Measurements from ENCODE around the gene ACSL5.
"Not testable (repeated sequence)": the region's sequence is repeated elsewhere in the genome, so short reads cannot be mapped to it uniquely, and the experiment has no call there.

Gene ACSL5

DNA sequence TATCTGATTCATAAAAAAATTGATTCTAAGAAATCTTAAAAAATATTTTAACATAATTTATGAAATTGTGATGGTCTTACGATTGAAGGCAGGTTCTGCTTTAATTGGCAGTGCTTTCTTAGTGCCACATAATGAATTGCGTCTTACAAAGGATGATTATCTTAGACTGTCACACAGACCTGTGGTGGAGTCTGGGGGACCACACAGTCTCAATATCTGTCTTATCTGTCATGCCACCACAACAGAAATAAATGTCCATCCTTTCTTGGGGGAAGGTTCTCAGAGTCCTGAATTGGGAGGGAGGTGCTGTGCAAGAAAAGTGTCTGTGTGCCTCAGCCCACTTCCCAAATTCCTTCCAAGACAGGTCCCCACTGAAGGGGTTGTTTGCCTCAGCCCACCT, 38.8 kb downstream of the ACSL5 start:
- ATAC-seq (no peak), DNase-seq (no peak)

DNA sequence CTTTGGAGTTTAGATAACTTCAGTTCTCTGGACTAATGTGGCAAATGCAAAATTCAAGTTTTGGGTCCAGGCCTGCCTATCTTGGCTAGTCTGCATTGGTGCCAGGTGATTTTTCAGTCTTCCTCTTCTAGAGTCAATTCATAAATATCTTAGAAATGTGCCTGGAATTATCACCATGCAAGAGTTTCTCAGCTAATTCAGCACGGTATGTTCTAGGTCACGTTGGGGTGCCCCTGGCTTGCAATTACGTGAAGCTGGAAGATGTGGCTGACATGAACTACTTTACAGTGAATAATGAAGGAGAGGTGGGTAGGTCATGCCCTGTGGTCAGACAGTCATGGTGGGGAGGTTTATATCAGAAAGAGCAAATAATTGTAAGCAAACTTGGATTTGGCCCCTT, 47.8 kb downstream of the ACSL5 start:
- DNase-seq = no peak
- ATAC-seq = no peak

GRCh38 chr10:112424651-112425050, 50.7 kb downstream of the ACSL5 start:
- no peak for DNase-seq

DNA sequence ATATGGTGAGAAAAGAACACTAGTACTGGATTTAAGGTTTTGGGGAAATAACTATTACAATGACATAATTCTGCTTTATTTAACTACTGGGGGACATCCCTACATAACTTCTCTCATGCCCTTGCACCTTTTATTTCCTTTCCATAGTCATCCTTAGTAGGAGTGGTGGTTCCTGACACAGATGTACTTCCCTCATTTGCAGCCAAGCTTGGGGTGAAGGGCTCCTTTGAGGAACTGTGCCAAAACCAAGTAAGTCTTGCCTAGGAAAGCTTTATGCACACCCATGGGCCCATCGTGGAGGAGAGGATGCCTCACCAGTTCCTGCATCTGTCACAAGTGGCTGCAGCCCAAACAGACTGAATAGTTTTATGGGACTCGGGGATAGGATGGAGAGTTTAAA, 52.2 kb downstream of the ACSL5 start:
- no peak for ATAC-seq
- DNase-seq = no peak

More at GRCh38 chr10:112424651-112425050, 50.7 kb downstream of the ACSL5 start:
- ATAC-seq = no peak

GRCh38 chr10:112429147-112429546, 55.2 kb downstream of the ACSL5 start:
- DNase-seq (no peak), ATAC-seq (no peak)

GRCh38 chr10:112429654-112430230, 55.8 kb downstream of the ACSL5 start:
- DNase-seq (no peak), ATAC-seq (no peak)

DNA sequence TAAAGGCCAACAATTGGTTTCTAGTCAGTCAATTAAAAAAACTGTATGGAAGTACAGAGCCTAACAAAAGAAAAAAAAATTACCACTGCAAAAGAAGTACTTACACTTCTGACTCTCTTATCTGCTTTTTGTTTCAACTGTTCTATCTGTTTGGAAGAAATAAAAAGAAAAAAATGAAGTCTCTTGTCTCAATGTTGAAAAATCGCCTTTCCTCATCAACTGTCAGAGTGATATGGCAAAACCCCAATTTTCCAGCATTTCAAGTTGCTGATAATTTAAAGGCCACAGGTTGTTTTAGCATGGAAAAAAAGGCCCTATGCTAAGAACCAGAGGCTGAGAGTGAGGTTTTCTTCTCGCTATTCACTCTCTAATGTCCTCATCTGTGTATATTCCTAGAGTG, 59.2 kb downstream of the ACSL5 start:
- DNase-seq (no peak), ATAC-seq (no peak)

DNA sequence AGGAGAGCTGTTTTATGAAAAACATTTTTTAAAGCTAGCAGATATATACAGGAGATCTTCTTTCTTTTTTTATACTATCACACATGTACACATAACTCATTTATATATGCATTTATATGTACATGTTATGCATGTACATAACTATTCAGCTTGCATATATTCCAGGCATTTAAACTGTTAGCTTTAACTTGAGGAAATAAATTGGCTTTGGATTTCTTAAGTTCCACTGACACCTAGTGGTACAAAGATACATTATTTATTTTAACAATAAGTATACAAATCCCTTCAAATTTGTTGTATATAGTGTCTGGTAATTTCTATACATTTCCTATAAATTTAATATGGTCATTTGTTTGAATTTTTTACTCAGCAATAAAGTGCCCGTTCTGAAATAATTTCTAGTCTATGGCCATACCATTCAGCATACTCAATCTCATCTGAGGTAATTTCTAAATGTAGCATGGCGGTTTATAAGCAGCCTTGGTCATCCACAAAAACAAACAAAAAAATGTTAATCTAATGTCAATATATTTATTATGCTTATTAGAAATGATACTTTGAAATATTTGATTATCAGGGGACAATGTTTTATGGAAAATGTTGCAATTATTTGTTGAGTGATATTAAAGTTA, 61.2 kb downstream of the ACSL5 start:
- DNase-seq (no peak), ATAC-seq (no peak)

GRCh38 chr10:112438356-112438755, 64.4 kb downstream of the ACSL5 start:
- DNase-seq = no peak
- ATAC-seq = no peak

DNA sequence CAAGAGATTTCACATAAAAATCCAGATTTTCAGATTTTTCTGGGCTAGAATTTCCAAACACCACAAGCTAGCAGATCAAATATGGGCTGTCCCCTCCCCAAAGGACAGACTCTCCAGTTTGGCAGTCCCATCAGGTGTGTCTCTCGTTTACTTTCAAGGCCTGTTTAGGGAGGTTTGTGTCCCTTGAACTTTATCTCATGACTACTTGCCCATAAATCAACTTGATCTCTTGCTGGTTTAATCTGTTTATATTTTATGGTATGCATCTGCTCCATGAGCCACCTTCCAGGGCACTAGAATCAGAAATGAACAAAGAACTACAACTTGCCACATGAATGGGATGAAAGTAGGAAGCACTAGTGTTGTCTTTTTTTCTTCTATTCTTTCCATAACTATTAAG, 67.6 kb downstream of the ACSL5 start:
- ATAC-seq = no peak
- DNase-seq = no peak

DNA sequence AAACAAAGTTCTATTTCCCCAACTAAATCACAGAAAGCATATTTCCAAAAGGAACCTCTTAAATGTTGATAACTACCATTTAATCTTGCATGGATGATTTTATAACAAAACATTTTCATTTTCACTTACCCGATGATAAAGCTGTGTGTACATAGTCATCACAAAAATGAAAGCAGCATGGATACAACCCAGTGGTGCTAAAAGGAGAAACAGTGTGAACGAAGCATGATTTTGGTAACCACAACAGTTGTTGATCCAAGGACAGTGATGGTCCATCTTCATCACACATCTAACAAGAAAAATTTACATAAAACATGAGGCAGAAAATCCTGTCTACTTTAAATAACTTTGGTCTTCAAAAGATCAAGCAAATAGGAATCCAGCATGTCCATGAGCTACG, 68.1 kb downstream of the ACSL5 start:
- ATAC-seq = no peak

DNA sequence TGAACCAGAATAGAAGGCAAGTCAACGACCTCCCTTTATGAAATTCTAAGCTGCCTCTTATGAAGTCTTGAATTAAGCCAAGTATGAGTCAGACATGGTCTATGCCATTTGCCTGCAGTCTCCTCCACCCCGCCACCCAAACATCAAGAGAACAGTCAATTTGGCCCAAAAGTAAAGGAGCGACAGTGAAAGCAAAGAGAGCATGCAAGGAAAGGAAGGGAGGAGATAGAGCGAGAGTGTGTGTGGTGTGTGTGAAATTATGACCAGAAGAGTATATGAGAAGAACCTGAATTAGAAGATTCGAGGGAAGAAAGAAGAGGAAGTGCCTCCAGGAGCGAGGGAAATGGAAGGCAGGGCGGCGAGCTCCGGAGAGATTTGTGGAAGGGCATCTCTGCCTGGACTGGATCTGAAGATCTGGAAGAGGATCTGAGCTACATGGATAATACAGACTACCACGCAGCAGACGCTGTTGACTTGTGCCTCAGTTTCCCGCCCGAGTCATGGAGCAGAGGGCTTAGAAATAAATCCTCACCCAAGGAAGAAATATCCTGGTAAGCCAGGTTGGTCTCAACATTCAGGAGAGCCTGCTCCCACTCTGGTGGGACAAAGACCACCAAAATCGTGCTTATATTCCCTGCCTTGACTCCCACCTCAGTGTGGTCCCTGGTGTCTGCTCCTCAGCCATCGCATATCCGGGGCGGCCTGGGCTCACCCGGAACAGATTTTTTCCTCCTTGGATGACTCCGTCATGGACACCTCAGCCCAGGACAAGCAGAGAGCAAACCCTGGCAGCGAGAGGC, 72.3 kb downstream of the ACSL5 start:
- no peak for ATAC-seq

More for the DNA sequence above, 68.1 kb downstream of the ACSL5 start:
- no peak for DNase-seq

DNA sequence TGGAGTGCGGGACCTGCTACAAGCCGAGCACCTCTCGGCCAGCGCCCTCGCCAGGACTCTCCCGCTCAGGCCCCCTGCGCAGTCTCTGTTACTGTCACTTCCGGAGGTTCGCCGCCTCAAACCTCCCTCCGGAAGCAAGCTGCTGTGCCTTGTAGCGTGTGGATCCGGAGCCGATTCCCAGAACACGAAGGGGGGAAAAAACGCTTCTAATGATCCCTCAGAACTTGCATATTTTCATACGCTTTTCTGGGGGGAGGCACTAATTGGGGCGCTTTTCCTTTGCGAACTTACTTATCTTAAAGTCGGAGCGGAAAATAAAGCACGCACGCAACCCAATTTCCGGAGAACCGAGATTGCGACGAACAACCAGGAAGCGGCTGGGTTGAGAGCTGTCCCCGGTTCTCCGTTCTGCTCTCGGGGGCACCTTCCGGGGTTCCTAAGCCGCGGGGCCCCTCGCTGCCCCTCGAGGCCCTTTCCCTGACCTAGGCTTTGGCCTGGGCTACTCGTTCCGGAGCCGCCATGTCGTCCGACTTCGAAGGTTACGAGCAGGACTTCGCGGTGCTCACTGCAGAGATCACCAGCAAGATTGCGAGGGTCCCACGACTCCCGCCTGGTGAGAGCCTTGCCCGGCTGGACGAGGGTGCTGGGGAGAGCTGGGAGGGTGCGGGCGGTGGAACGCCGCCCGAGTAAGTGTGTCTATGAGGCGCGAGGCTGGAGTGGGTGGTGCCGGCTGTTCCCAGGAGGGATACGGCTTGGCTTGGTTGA, 73.1 kb downstream of the ACSL5 start, which contains the start of the genes VTI1A and ZDHHC6:
Gene VTI1A, plus strand, starts transcription at position 361 of the 765 bp plus-strand sequence. Its CDS starts 159 bp downstream, at position 520.
Gene ZDHHC6, minus strand, starts transcription at position 60 of the 765 bp plus-strand sequence. CDS start 1,478 bp downstream, outside the sequence.
- DNase-seq (peak; percentile 87), ATAC-seq (peak; percentile 91)

More for the DNA sequence above, 72.3 kb downstream of the ACSL5 start:
- peak; percentile 17 for DNase-seq

- ATAC-seq = no peak
- DNase-seq = no peak
Observed at GRCh38 chr10:112447620-112447928, 73.7 kb downstream of the ACSL5 start.

- no peak for DNase-seq
- ATAC-seq = no peak
Observed at GRCh38 chr10:112448888-112449287, 75.0 kb downstream of the ACSL5 start.

- DNase-seq (no peak), ATAC-seq (no peak)
Observed at GRCh38 chr10:112454910-112455779, 81.2 kb downstream of the ACSL5 start.

- DNase-seq = no peak
- no peak for ATAC-seq
Observed at GRCh38 chr10:112456533-112456932, 82.6 kb downstream of the ACSL5 start.

GRCh38 chr10:112460366-112460765, 86.5 kb downstream of the ACSL5 start:
- DNase-seq = no peak
- no peak for ATAC-seq

DNA sequence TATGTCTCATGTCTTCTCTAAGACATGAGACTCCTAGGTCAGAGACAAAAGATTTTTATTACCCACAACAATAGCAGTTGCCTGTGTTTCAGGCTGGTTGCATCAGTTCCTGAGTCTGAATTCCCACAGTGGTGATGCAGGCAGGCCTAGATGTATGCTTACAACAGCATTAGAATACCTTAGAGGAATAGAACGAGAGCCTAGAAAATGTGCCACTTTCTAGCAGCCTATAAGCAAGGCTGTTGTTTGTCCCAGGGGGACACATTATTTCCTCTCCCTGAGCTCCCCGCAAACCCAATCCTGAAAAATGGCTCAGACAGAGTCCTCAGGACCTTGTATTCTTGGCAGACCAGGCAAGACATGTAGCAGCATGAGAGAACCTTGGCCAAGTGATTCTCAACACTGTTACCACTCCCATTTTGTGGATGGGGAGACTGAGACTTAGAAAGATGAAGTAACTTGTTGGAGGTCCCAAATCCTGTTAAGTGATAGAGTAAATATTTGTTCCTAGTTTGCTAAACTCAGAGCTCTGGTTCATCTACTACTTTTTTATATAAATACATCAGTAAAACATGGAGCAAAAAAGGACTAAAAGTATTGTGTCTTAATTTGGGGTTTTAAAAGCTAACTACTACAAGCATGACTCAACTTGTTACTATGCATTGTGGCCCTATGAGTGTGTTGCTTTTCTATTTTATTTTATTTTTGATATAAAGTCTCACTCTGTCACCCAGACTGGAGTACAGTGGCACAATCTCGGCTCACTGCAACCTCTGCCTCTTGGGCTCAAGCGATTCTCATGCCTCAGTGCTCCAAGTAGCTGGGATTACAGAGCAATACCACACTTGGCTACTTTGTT, 87.3 kb downstream of the ACSL5 start:
- peak; percentile 88 for ATAC-seq
- peak; percentile 31 for DNase-seq

GRCh38 chr10:112464074-112464473, 90.2 kb downstream of the ACSL5 start:
- not testable (repeated sequence) for DNase-seq, ATAC-seq
